GM18505 (cell line): Measurements from ENCODE around the gene LDLRAD4.

ENCODE experiments used
- ATAC-seq: cut with Tn5 transposase; IDR thresholded peaks from one replicate; pipeline ENCODE4 v1.9.1; 2021; ENCODE audit not compliant: unreplicated experiment
- POLR2A ChIP-seq: IDR thresholded peaks from 4 replicates; pipeline ENCODE4 v1.6.1; 2011; ENCODE audit warnings: borderline replicate concordance; ENCODE audit not compliant: insufficient read depth, insufficient read length; ENCODE audit errors: extremely low read depth

Gene LDLRAD4

GRCh38 chr18:13239171-13239956 is 20.8 kb downstream of the LDLRAD4 start:
- no peak for TF ChIP-seq POLR2A
- no peak for ATAC-seq

GRCh38 chr18:13240060-13240725 is 21.6 kb downstream of the LDLRAD4 start:
- no peak for ATAC-seq
- TF ChIP-seq POLR2A: no peak

DNA sequence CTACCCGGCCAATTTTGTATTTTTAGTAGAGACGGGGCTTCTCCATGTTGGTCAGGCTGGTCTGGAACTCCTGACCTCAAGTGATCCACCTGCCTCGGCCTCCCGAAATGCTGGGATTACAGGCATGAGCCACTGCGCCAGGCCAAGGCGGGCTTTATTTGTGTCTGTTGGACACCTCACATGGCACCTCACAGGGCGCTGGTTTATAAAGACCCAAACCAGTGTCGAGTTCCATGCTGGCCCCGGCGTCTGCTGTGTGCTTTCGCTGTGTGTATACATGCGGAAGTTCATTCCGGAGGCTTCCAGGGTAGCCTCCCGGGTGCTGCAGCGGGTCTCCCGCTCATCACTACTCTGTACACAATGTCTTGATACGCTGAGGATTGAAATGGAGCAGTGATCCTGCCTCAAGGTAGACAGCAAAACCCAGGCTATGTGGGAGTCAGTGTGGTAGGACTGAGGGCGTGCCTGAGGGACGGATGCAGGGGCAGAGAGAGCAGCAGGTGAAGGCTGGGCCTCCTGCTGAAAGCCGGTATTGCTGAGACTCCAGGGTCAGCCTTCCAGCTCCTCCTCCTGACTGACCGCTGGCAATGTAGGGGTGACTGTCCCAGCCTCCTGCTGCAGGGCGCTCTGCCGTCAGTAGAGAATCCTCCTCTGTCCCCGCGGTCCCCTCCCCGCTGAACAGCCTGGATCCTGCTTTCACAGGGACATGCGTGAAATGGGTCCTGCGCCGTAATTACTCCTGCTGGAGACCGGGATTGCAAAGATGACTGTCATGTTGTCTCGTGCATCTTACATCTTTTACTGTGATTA is 22.7 kb downstream of the LDLRAD4 start:
- TF ChIP-seq POLR2A: no peak
- no peak for ATAC-seq

- no peak for TF ChIP-seq POLR2A
- no peak for ATAC-seq
Measured at GRCh38 chr18:13241893-13242175, 23.3 kb downstream of the LDLRAD4 start.

GRCh38 chr18:13242797-13243196 is 24.2 kb downstream of the LDLRAD4 start:
- no peak for TF ChIP-seq POLR2A

GRCh38 chr18:13243363-13243762 is 24.8 kb downstream of the LDLRAD4 start:
- no peak for TF ChIP-seq POLR2A
- no peak for ATAC-seq

More at GRCh38 chr18:13242797-13243196, 24.2 kb downstream of the LDLRAD4 start:
- no peak for ATAC-seq

GRCh38 chr18:13244135-13244534 is 25.6 kb downstream of the LDLRAD4 start:
- TF ChIP-seq POLR2A: no peak
- ATAC-seq: no peak

GRCh38 chr18:13245481-13246000 is 27.0 kb downstream of the LDLRAD4 start:
- no peak for ATAC-seq
- no peak for TF ChIP-seq POLR2A

- ATAC-seq: no peak
- no peak for TF ChIP-seq POLR2A
Measured at GRCh38 chr18:13246121-13246520, 27.6 kb downstream of the LDLRAD4 start.

DNA sequence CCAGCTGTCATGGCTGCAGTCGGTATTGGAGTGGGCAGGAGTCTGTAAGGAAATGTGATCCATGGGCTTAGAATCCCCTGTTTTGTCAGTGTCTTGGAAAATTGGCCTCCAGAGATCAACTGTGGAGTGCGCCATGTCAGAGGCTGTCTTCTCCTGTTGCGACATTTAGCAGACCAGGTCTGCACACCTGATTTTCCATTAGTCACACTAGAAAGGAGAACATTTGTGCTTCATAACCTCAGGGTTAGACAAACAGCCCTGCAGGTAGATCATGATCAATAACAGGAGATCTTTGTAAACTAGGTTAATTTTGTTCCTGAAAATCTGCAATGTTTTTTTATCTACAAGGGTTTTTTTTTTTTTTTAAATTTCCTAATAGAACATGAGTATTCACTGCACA is 28.0 kb downstream of the LDLRAD4 start:
- no peak for TF ChIP-seq POLR2A
- no peak for ATAC-seq

DNA sequence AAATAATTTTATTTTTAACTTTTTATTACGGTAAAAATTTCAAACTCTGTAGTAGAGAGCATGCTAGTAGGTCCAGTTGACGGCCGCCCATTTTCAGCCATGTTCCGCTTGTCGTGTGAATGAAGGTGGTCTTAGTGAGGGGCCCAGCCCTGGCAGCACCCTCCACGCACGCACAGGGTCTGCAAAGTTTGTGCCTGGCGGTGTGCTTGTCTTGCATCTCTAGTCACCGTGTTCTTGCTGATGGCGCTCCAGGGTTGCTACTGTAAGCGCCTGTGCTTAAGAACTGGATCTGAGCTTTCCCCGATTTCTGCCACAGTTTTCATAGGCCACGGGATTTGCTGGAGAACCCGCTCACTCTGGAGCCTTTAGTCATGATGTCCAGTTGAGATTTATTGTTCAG is 28.9 kb downstream of the LDLRAD4 start:
- ATAC-seq: no peak
- TF ChIP-seq POLR2A: no peak

- ATAC-seq: no peak
- TF ChIP-seq POLR2A: no peak
Measured at GRCh38 chr18:13252686-13253410, 34.3 kb downstream of the LDLRAD4 start.
